ENCODE data around the gene HLA-DRB5. TPM values are rescaled to one million over a fixed set of nuclear protein-coding genes. Genes with fewer than 3 reads are reported as not detected.
"Not testable (repeated sequence)": the region's sequence is repeated elsewhere in the genome, so short reads cannot be mapped to it uniquely, and the experiment has no call there.

The HLA-DRB5 gene
- total RNA-seq, 3 donors from 2014 or later: 2.1 to 50.3 (median 28.8) TPM

DNA sequence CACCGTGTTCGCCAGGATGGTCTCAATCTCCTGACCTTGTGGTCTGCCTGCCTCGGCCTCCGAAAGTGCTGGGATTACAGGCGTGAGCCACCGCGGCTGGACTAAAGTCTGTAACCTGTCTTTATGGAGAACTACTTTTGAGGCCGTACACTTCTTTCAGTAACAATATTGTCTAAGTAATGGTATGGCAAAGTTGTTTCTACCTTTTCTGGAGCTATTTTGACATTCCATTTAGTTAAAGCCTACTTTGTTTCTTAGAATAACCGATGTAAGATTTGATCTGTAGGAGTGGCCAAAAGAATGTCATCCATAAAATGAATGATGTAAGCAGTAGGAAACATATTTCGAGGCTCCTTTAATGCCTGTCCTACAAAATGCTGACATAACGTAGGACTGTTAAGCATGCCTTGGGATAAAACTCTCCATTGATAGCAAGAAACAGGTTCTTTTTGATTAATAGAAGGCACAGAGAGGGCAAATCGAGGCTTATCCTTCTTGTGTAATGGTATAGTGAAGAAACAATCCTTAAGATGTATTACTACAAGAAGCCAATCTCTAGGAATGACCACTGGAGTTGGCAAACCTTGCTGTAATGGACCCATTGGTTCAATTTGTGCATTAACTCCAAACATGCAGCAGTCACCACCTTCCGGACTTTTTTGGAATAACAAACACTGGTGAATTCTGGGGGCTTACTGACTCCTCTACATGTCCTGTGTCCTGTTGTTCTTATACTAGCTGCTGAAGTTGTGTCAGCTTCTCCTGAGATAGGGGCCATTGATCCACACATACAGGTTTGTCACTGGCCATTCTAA lies 54.5 kb downstream of the HLA-DRB5 start:
- no peak overlapping the region for H3K4me3 ChIP-seq
- TF ChIP-seq, protein P1, sequence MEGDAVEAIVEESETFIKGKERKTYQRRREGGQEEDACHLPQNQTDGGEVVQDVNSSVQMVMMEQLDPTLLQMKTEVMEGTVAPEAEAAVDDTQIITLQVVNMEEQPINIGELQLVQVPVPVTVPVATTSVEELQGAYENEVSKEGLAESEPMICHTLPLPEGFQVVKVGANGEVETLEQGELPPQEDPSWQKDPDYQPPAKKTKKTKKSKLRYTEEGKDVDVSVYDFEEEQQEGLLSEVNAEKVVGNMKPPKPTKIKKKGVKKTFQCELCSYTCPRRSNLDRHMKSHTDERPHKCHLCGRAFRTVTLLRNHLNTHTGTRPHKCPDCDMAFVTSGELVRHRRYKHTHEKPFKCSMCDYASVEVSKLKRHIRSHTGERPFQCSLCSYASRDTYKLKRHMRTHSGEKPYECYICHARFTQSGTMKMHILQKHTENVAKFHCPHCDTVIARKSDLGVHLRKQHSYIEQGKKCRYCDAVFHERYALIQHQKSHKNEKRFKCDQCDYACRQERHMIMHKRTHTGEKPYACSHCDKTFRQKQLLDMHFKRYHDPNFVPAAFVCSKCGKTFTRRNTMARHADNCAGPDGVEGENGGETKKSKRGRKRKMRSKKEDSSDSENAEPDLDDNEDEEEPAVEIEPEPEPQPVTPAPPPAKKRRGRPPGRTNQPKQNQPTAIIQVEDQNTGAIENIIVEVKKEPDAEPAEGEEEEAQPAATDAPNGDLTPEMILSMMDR (IDR thresholded peaks at IDR 0.05): no peak
- DNase-seq (no peak), ATAC-seq (no peak)
- H3K9me3 ChIP-seq: no peaks in the 10 kb centered on the region
- intact Hi-C loops (cut with DNase I, micrococcal nuclease): no loop called here
- H3K36me3 ChIP-seq (ENCODE audit: low read depth): no peaks in the 10 kb centered on the region
- no peaks in the 10 kb centered on the region for H3K4me1 ChIP-seq (ENCODE audit: low read depth)

DNA sequence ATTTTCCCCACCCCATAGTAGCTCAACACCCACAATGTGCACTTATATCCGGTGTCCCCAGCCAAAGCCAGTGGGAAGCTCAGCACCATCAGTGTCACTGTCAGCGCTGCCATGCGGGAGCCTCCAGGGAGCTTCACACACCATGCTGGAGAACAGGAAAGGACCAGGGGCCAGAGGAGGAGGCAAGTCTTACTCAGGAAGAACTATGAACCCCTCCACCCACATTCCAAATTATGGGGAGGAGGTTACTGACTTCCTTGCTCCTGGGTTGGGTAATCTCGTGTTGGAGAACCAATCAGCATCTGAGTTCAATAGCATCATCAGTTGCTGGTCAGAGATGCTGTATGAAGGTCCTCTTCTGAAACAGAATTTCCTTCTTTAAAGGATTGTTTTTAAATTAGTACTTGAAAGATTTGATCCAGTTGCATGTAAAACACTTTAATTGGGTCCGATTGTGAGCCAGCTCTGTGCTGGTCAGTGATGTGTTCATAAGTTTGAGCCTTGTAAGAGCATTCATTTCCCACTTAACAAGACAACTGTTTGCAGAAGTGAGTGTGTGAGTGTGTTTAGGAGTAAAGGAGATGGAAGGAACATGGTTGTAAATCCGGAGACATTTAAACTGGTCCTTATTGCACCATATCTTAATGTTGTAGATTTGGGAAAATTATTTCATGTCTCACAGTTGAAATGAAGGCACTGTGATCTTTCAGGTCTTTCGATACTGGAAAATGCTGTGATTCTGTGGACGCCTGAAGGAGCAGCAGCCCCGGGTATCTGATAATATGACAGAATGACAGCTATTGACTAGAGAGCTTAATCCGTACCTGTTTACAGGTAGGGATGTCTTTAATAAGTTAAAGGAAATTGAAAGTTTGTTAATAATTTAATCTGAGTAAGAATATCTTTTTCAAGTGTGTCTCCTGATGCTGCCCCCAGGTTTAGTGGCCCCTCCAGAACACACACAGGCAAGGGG lies 56.4 kb downstream of the HLA-DRB5 start:
- H3K36me3 ChIP-seq (ENCODE audit: low read depth); H3K4me3 ChIP-seq; intact Hi-C loops (cut with DNase I, micrococcal nuclease); H3K9me3 ChIP-seq; H3K4me1 ChIP-seq (ENCODE audit: low read depth): not testable (repeated sequence)
- ATAC-seq (peak; percentile 98), DNase-seq (peak; percentile 23 to 48 (median 35))

DNA sequence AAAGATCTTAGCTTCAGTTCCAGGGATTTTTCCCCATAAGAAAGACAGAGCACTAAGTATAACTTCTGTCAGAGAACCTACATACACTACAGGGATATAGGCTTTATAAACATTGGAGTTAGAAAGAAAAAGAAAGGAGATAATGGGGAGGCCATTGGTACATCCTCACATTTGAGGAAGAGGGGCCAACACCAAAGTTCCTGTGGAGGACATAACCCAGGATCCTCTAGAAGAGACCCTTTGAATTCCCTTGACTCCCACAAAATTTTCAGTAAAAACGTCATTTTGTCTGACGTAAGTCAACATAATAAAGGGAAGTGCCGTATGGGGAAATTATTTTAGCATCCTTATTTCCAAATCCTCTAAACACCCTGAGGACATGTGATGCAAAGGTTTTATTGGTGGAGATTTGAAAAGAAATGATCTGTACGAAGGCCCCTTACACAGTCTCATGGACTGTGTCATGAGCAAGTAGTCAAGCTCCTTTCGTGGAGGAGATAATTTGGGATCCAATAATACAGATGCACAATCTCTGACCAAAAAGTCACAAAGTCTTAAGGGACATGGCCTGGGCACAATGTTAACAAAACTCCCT lies 57.2 kb downstream of the HLA-DRB5 start:
- DNase-seq (no peak), ATAC-seq (peak; percentile 8)
- intact Hi-C loops (cut with DNase I, micrococcal nuclease): no loop called here
- Histone ChIP-seq H3K9me3 (no peaks in the 10 kb centered on the region), H3K4me3 (no peak overlapping the region), H3K36me3 (ENCODE audit: low read depth) (no peaks in the 10 kb centered on the region), H3K4me1 (ENCODE audit: low read depth) (no peaks in the 10 kb centered on the region)
- TF ChIP-seq, protein P1 (IDR thresholded peaks at IDR 0.05): no peak

DNA sequence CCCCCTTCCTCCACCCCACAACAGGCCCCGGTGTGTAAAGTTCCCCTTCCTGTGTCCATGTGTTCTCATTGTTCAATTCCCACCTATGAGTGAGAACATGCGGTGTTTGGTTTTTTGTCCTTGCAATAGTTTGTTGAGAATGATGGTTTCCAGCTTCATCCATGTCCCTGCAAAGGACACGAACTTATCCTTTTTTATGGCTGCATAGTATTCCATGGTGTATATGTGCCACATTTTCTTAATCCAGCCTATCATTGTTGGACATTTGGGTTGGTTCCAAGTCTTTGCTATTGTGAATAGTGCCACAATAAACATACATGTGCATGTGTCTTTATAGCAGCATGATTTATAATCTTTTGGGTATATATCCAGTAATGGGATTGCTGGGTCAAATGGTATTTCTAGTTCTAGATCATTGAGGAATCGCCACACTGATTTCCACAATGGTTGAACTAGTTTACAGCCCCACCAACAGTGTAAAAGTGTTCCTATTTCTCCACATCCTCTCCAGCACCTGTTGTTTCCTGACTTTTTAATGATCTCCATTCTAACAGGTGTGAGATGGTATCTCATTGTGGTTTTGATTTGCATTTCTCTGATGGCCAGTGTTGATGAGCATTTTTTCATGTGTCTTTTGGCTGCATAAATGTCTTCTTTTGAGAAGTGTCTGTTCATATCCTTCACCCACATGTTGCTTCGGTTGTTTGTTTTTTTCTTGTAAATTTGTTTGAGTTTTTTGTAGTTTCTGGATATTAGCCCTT lies 62.2 kb downstream of the HLA-DRB5 start:
- H3K4me1 ChIP-seq (ENCODE audit: low read depth); intact Hi-C loops (cut with DNase I, micrococcal nuclease); DNase-seq; H3K9me3 ChIP-seq; ATAC-seq; H3K36me3 ChIP-seq (ENCODE audit: low read depth); H3K4me3 ChIP-seq: not testable (repeated sequence)

Other genes with a start within 250 kb of the HLA-DRB5 start
- gene TSBP1, start 158.4 kb downstream of the HLA-DRB5 start, total RNA-seq: not detected
- not detected for gene BTNL2, start 123.1 kb downstream of the HLA-DRB5 start, total RNA-seq
- gene HLA-DRA, start 90.4 kb downstream of the HLA-DRB5 start, total RNA-seq: 100 to 1,000 TPM in 2 of 3 donors, 10 to 100 TPM in 1; 69.0 to 333 (median 115) TPM
- gene HLA-DRB1, start 59.6 kb upstream of the HLA-DRB5 start, total RNA-seq: 100 to 1,000 TPM in 1 of 3 donors, 10 to 100 TPM in 2; 26.9 to 169 (median 89.6) TPM
- 10 to 100 TPM in 2 of 3 donors, 1 to 10 TPM in 1; 9.9 to 36.2 (median 24.1) TPM for gene HLA-DQA1, start 107.1 kb upstream of the HLA-DRB5 start, total RNA-seq
- gene HLA-DQB1, start 136.4 kb upstream of the HLA-DRB5 start, total RNA-seq: 10 to 100 TPM in 2 of 3 donors, 1 to 10 TPM in 1; 4.7 to 18.6 (median 14.9) TPM
- 1 to 10 TPM in 1 of 3 donors, not detected in 2; 1.6 TPM for gene HLA-DQA2, start 211.1 kb upstream of the HLA-DRB5 start, total RNA-seq
- 1 to 10 TPM in 1 of 3 donors, not detected in 2; 1.1 TPM for gene HLA-DQB2, start 233.2 kb upstream of the HLA-DRB5 start, total RNA-seq

Data from mucosa of descending colon (tissue), 3 donors.